Natural killer cell treated with Interleukin-12 subunit alpha and Interleukin-12 subunit beta and Interleukin-15 and Interleukin-18, amount 100 ng/mL, for 72 hours (primary cell): ENCODE results near the gene ADGRG6. TPM values are rescaled to one million over a fixed set of nuclear protein-coding genes. Genes with fewer than 3 reads are reported as not detected.

Experiments used
- ATAC-seq, 2 donors: fragments of 150-1000 bp; cut with Tn5 transposase in 1 of 2; sonication (Bioruptor Pico), chemical (Tn5 transposase) in 1 of 2; 2 replicates each; pipeline ENCODE4 v1.10.0; 2021
- DNase-seq: peaks from one replicate; pipeline ENCODE4 v3.0.0; 2022; ENCODE audit warnings: low spot score
- H3K27ac Mint-ChIP-seq, 2 donors: 1 replicate in 1 of 2; 2 replicates in 1 of 2; pipeline ENCODE4 v1.8.0; 2022; ENCODE audit warnings: mixed read lengths in 2 of 2, mild to moderate bottlenecking in 1 of 2, moderate library complexity in 1 of 2
- H3K27me3 Mint-ChIP-seq, 2 donors: 1 replicate in 1 of 2; 2 replicates in 1 of 2; pipeline ENCODE4 v1.8.0; 2022; ENCODE audit warnings: mixed read lengths in 2 of 2
- H3K36me3 Mint-ChIP-seq: one replicate; pipeline ENCODE4 v1.8.0; 2022; ENCODE audit warnings: mixed read lengths
- H3K4me1 Mint-ChIP-seq, 2 donors: 1 replicate in 1 of 2; 2 replicates in 1 of 2; pipeline ENCODE4 v1.8.0; 2022; ENCODE audit warnings: low read depth in 2 of 2, mixed read lengths in 2 of 2, mild to moderate bottlenecking in 1 of 2
- H3K4me3 Mint-ChIP-seq: one replicate; pipeline ENCODE4 v1.8.0; 2022; ENCODE audit warnings: mixed read lengths
- H3K9me3 Mint-ChIP-seq: 2 replicates; pipeline ENCODE4 v1.8.0; 2022; ENCODE audit warnings: mixed read lengths
- total RNA-seq, 2 donors: library from RNA; stranded (reverse); gene quantifications; one replicate each; pipeline ENCODE4 v1.2.3, GENCODE V29; 2022

The ADGRG6 gene
- total RNA-seq, 2 donors from 2014 or later = not detected

DNA sequence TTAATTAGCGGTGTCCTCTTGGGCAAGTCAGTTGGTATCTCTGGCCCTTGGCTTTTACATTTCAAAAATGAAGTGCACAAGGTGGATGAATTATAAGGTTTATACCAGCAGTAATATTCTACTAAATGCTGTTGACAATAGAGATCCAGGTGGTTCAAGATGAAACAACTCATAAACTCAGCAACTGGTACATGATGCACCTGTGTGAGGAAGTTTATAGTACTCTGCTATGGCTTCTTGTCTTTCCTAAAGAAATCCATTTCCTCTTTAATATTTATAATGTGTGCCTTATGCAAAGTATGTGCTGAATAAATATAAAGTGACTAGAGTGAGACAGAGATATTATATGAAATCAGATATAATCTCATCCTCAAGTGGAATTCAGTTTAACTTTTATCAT, 48.5 kb downstream of the ADGRG6 start:
- Mint-ChIP-seq H3K4me3 (no peak overlapping the region), H3K36me3 (no peaks in the 10 kb centered on the region), H3K4me1 (no peaks in the 10 kb centered on the region)

GRCh38 chr6:142353690-142354089, 51.9 kb downstream of the ADGRG6 start:
- ATAC-seq (no peak), DNase-seq (no peak)
- Mint-ChIP-seq H3K4me1 (no peaks in the 10 kb centered on the region), H3K27me3 (peaks cover 3 to 11% of the 10 kb centered on the region in 2 donors), H3K9me3 (peaks cover 4% of the 10 kb centered on the region), H3K36me3 (no peaks in the 10 kb centered on the region), H3K4me3 (no peak overlapping the region), H3K27ac (no peak overlapping the region)

More for the DNA sequence above, 48.5 kb downstream of the ADGRG6 start:
- Mint-ChIP-seq H3K27ac (no peak overlapping the region), H3K27me3 (peaks cover 3 to 7% of the 10 kb centered on the region in 2 donors), H3K9me3 (peaks cover 4% of the 10 kb centered on the region)
- DNase-seq (no peak), ATAC-seq (no peak)

- H3K36me3 Mint-ChIP-seq = no peaks in the 10 kb centered on the region
- DNase-seq (no peak), ATAC-seq (no peak)
- peaks cover 4% of the 10 kb centered on the region for H3K9me3 Mint-ChIP-seq
- no peak overlapping the region for H3K27ac Mint-ChIP-seq
- H3K4me3 Mint-ChIP-seq = no peak overlapping the region
- H3K27me3 Mint-ChIP-seq = peaks cover 3 to 11% of the 10 kb centered on the region in 2 donors
- no peaks in the 10 kb centered on the region for H3K4me1 Mint-ChIP-seq
These were observed 52.8 kb downstream of the ADGRG6 start for GRCh38 chr6:142354650-142355049.

DNA sequence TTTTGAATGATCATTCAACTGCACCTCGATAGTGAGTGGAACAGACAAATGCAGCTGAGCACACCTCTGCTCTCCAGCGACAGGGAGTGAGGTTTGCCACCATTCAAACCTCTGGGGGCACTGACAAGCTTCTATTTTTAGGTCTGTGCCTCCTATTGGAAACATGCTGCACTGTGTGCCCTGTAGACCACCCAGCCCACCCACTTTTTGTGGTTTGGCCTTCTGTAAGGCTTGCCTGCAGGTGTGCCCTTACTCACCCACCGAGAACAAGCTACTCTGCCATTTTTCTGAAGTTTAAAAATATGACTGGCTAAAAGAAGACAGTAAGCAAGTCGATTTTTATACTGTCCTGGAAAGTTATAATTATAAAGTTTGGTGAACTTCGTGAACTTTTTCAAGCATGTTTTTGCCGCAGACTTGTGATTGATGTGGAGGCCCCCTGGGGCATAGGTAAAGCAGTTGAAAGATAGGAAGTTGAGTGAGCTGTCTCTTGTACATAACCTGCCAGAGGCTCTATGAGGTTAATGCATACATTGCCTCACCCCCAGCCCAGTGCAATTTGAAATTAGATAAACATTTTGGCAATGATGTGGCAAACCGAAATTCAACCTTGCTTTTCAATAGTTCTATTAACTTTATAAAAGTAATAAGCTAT, 53.8 kb downstream of the ADGRG6 start:
- Mint-ChIP-seq H3K27me3 (peaks cover 3 to 11% of the 10 kb centered on the region in 2 donors), H3K9me3 (peaks cover 4% of the 10 kb centered on the region), H3K27ac (no peak overlapping the region), H3K4me3 (no peak overlapping the region), H3K4me1 (no peaks in the 10 kb centered on the region), H3K36me3 (no peaks in the 10 kb centered on the region)
- no peak for ATAC-seq
- DNase-seq = no peak

DNA sequence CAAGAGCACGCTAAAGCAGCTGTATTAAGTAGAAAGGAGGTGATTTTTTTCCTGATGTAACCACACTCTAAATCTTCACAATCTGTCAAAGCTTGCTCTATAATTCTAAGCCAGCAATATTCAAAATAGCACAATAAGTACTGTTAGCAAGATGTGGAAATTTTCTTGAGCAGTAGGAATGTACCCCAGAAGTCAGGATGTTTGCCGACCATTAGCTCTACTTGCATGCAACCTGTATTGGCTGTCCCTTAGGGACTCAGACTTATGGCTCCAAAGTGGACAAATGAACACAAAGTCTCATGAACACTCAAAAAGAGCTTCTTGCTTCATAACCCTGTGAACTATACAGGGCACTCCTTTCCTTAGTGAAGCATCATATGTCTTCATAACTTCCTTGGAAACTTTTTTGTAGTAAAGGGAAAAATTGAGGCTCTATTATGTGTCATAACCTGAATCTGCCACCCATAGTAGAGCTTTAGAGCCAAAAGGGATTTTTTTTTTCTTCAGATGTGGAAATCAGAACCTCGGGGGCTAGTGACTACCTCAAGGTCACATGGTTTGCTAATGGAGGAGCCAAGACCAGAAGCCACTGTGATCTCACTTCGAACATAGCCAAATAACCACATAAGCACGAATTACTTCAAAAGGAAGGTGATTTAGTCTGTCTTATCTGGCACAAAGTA, 54.5 kb downstream of the ADGRG6 start:
- no peak for DNase-seq
- peaks cover 5 to 12% of the 10 kb centered on the region in 2 donors for H3K27me3 Mint-ChIP-seq
- no peaks in the 10 kb centered on the region for H3K4me1 Mint-ChIP-seq
- H3K36me3 Mint-ChIP-seq = no peaks in the 10 kb centered on the region
- H3K4me3 Mint-ChIP-seq = no peak overlapping the region
- no peak overlapping the region for H3K27ac Mint-ChIP-seq
- no peak for ATAC-seq
- peaks cover 1% of the 10 kb centered on the region for H3K9me3 Mint-ChIP-seq

- Mint-ChIP-seq H3K9me3 (no peaks in the 10 kb centered on the region), H3K27me3 (peaks cover 7 to 11% of the 10 kb centered on the region in 2 donors), H3K27ac (no peak overlapping the region), H3K4me3 (no peak overlapping the region), H3K36me3 (no peaks in the 10 kb centered on the region), H3K4me1 (no peaks in the 10 kb centered on the region)
- ATAC-seq (no peak), DNase-seq (no peak)
These were observed 55.0 kb downstream of the ADGRG6 start for GRCh38 chr6:142356884-142357225.

DNA sequence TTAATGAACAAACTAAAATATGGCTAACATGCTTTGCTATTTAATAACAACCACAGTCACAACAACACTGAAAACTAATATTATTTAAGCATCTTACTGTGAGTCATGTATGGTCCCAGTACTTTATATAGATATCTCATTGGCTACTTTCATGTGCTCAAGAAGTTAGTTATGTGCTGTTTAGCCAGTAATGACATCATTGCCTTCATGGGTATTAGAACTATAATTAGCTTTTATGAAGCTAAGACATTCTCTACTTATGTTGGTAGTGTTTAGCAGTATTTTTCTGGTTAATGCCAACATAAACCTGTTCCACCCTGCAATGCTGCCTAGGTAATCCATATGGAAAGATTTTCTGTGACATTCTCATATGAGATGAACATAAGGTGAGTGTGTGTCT, 56.1 kb downstream of the ADGRG6 start:
- ATAC-seq (no peak), DNase-seq (no peak)
- Mint-ChIP-seq H3K36me3 (no peaks in the 10 kb centered on the region), H3K9me3 (no peaks in the 10 kb centered on the region), H3K4me3 (no peak overlapping the region), H3K27me3 (peaks cover 5 to 11% of the 10 kb centered on the region in 2 donors), H3K27ac (no peak overlapping the region), H3K4me1 (no peaks in the 10 kb centered on the region)

- Mint-ChIP-seq H3K4me1 (no peaks in the 10 kb centered on the region), H3K4me3 (no peak overlapping the region), H3K36me3 (no peaks in the 10 kb centered on the region), H3K9me3 (no peaks in the 10 kb centered on the region), H3K27ac (no peak overlapping the region), H3K27me3 (peaks cover 4 to 11% of the 10 kb centered on the region in 2 donors)
- DNase-seq (no peak), ATAC-seq (no peak)
These were observed 57.6 kb downstream of the ADGRG6 start for GRCh38 chr6:142359271-142359960.

- Mint-ChIP-seq H3K27me3 (peaks cover 10 to 18% of the 10 kb centered on the region in 2 donors), H3K4me3 (no peak overlapping the region), H3K36me3 (no peaks in the 10 kb centered on the region), H3K9me3 (peaks cover 2% of the 10 kb centered on the region), H3K27ac (no peak overlapping the region), H3K4me1 (no peaks in the 10 kb centered on the region)
- no peak for DNase-seq
- ATAC-seq = no peak
These were observed 59.5 kb downstream of the ADGRG6 start for GRCh38 chr6:142361345-142361744.

- H3K36me3 Mint-ChIP-seq = no peaks in the 10 kb centered on the region
- no peak for DNase-seq
- no peak overlapping the region for H3K4me3 Mint-ChIP-seq
- peaks cover 2% of the 10 kb centered on the region for H3K9me3 Mint-ChIP-seq
- no peak for ATAC-seq
- H3K27ac Mint-ChIP-seq = no peak overlapping the region
- H3K27me3 Mint-ChIP-seq = peaks cover 10 to 14% of the 10 kb centered on the region in 2 donors
- no peaks in the 10 kb centered on the region for H3K4me1 Mint-ChIP-seq
These were observed 60.3 kb downstream of the ADGRG6 start for GRCh38 chr6:142361779-142362750.

- H3K27ac Mint-ChIP-seq = no peak overlapping the region
- peaks cover 2% of the 10 kb centered on the region for H3K9me3 Mint-ChIP-seq
- no peak overlapping the region for H3K4me3 Mint-ChIP-seq
- DNase-seq (no peak), ATAC-seq (no peak)
- H3K4me1 Mint-ChIP-seq = no peaks in the 10 kb centered on the region
- H3K27me3 Mint-ChIP-seq = peaks cover 6 to 7% of the 10 kb centered on the region in 2 donors
- no peaks in the 10 kb centered on the region for H3K36me3 Mint-ChIP-seq
These were observed 65.3 kb downstream of the ADGRG6 start for GRCh38 chr6:142367061-142367460.

DNA sequence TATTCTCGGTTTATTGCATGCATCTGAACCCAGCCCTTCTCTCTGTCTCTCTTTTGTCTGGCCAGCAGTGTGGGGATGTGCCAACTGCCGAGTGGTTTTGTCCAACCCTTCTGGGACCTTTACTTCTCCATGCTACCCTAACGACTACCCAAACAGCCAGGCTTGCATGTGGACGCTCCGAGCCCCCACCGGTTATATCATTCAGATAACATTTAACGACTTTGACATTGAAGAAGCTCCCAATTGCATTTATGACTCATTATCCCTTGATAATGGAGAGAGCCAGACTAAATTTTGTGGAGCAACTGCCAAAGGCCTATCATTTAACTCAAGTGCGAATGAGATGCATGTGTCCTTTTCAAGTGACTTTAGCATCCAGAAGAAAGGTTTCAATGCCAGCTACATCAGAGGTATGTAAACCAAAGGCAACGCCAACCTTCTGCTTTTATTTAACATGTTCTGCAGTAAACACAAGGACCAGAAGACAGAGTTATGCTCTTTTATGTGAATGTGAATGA, 65.8 kb downstream of the ADGRG6 start:
- no peaks in the 10 kb centered on the region for H3K4me1 Mint-ChIP-seq
- no peak overlapping the region for H3K4me3 Mint-ChIP-seq

GRCh38 chr6:142369266-142369665, 67.5 kb downstream of the ADGRG6 start:
- Mint-ChIP-seq H3K4me1 (no peaks in the 10 kb centered on the region), H3K9me3 (peaks cover 2% of the 10 kb centered on the region), H3K36me3 (no peaks in the 10 kb centered on the region), H3K27ac (no peak overlapping the region), H3K4me3 (no peak overlapping the region), H3K27me3 (peaks cover 6 to 7% of the 10 kb centered on the region in 2 donors)
- no peak for DNase-seq
- no peak for ATAC-seq

More for the DNA sequence above, 65.8 kb downstream of the ADGRG6 start:
- Mint-ChIP-seq H3K36me3 (no peaks in the 10 kb centered on the region), H3K9me3 (peaks cover 2% of the 10 kb centered on the region), H3K27me3 (peaks cover 6 to 7% of the 10 kb centered on the region in 2 donors), H3K27ac (no peak overlapping the region)
- ATAC-seq (no peak), DNase-seq (no peak)
